ENCODE measurements around the gene COG1.

COG1 gene

DNA sequence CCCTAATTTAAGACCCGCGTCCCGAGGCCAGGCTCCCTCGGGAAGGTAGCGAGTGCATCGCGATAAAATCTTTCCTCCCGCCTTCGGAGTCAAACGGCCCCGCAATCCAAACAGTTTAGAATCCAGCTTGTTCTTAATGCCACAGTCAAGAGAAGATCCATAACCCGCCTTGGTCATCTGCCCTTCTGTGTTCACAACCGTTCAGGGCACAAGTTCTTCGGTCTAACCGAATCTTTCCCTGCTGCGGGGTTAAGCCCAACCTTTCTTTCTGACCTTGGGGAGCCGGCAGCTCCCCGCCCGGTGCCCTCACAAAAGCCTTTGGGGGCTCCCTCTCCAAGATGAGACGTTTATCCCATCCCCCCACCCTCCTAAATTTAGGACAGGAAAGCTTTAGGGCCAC, 38.5 kb downstream of the COG1 start:
- peak; percentile 41 to 43 for DNase-seq (ENCODE audit: low read depth in 1 of 2, low spot score in 1 of 2)
- no peak for TF ChIP-seq JUND (IDR thresholded peaks at IDR 0.05; ENCODE audit: low read depth)
- in situ Hi-C loops (cut with HindIII; ENCODE audit: low pct_unique_long_range_greater_than_20kb, low sequenced_read_pairs), result no loop called here

GRCh38 chr17:73231841-73232586, 39.2 kb downstream of the COG1 start:
- DNase-seq (ENCODE audit: low read depth in 1 of 2, low spot score in 1 of 2), result peak; percentile 96 to 97
- in situ Hi-C loops (cut with HindIII; ENCODE audit: low pct_unique_long_range_greater_than_20kb, low sequenced_read_pairs), result no loop called here
- TF ChIP-seq JUND (IDR thresholded peaks at IDR 0.05; ENCODE audit: low read depth), result no peak

DNA sequence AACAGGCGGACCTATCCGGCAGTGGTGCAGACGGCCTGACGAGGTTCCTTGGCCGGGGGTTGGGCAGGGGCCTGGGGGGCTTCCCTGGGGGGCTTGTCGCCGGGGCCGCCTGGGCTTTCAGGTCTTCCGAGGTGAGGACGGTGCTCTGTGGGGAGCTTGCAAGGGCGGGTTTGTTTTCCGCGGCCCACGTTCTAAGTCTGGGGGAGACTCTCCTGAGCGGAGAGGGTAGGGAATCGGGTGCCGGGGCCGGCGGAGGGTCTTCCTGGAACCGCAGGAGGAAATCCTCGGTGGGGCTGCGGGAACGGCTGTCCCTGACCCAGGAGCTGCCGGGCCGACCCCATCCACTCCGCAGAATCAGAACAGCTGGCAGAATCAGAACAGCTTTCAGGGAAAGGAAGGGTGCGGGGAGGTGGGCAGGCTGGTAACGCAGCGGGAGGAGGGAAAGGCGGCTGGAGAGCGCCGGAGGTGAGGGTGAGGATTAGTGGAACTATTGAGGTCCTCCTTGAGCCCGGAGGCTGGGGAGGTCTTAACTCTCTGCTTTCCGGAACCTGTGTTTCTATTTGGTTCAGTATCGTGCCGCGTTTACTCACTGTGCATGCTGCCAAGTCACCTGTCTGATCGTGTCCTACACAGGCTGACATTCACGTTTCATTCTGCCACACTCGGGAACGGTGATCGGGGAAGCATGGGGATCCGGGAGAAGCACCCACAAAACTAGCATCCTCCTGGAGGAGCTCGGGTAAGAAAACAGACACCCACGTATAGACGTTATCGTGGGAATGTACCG, 39.9 kb downstream of the COG1 start:
- peak; percentile 56 to 73 for DNase-seq (ENCODE audit: low read depth in 1 of 2, low spot score in 1 of 2)

GRCh38 chr17:73234736-73235135, 41.9 kb downstream of the COG1 start:
- no peak for TF ChIP-seq JUND (IDR thresholded peaks at IDR 0.05; ENCODE audit: low read depth)
- in situ Hi-C loops (cut with HindIII; ENCODE audit: low pct_unique_long_range_greater_than_20kb, low sequenced_read_pairs), result no loop called here
- no peak for DNase-seq (ENCODE audit: low read depth in 1 of 2, low spot score in 1 of 2)

More for the DNA sequence above, 39.9 kb downstream of the COG1 start:
- TF ChIP-seq JUND (IDR thresholded peaks at IDR 0.05; ENCODE audit: low read depth), result no peak
- in situ Hi-C loops (cut with HindIII; ENCODE audit: low pct_unique_long_range_greater_than_20kb, low sequenced_read_pairs), result no loop called here

DNA sequence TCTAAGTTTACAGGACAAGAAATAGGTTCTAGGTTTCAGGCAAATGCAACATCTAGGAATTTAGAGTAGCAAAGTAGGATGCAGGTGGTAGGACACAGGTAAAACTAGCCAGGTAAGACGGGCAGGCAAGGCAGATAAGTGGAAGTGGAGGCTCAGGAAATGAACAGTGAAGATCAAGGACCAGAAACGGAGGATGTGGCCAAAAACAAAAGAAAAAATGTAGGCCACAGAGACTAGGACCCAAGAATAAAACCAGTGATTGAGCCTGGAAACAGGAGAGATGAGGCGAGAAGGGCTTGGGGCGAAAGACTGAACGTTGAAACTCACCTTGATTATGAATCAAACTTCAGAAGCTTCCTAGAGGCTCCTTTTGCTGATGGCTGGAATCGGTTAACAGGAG, 44.9 kb downstream of the COG1 start:
- in situ Hi-C loops (cut with HindIII; ENCODE audit: low pct_unique_long_range_greater_than_20kb, low sequenced_read_pairs), result no loop called here
- TF ChIP-seq JUND (IDR thresholded peaks at IDR 0.05; ENCODE audit: low read depth), result no peak
- no peak for DNase-seq (ENCODE audit: low read depth in 1 of 2, low spot score in 1 of 2)

DNA sequence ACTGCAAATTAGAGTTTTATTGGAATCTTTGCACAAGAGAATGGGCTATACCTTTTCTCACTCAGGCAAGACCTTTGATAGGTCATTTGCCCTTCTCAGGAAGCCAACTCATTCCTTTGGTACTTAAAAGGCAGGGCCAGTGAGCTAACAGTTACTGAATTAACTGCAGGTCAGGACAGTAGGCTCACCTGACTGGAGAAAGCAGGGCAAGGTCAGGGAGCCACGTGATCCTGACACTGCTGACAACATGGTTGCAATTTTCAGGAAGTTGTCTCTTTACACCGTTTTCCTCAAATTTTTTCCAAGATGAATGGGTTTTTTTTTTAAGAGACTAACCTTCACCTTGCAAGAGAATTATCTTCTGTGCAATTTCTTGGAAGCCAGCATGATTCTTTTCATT, 47.7 kb downstream of the COG1 start:
- no peak for TF ChIP-seq JUND (IDR thresholded peaks at IDR 0.05; ENCODE audit: low read depth)
- DNase-seq (ENCODE audit: low read depth in 1 of 2, low spot score in 1 of 2), result no peak
- in situ Hi-C loops (cut with HindIII; ENCODE audit: low pct_unique_long_range_greater_than_20kb, low sequenced_read_pairs), result no loop called here

- in situ Hi-C loops (cut with HindIII; ENCODE audit: low pct_unique_long_range_greater_than_20kb, low sequenced_read_pairs), result no loop called here
- DNase-seq (ENCODE audit: low read depth in 1 of 2, low spot score in 1 of 2), result peak in 1 of 2 experiments; percentile 53
- TF ChIP-seq JUND (IDR thresholded peaks at IDR 0.05; ENCODE audit: low read depth), result no peak
These were observed 54.9 kb downstream of the COG1 start for GRCh38 chr17:73247726-73248125.

DNA sequence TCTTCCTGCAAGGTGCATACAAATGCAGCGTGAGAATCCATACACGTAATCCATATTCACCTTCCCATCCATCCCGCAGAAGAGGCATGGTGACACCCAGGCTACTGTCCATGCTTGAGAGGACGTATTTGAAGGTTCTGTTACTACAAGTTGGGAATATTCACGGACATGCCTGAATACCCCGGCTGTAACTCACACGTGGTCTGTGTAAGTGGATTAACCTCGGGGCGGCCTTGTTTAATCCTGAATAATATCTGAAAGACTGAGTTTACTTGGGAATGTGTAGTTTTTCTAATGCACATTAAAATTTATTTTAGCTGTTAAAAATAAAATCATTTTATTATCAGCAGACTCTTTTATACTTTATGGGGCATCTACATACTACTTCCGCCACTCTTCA, 55.7 kb downstream of the COG1 start:
- DNase-seq (ENCODE audit: low read depth in 1 of 2, low spot score in 1 of 2), result no peak
- TF ChIP-seq JUND (IDR thresholded peaks at IDR 0.05; ENCODE audit: low read depth), result no peak
- in situ Hi-C loops (cut with HindIII; ENCODE audit: low pct_unique_long_range_greater_than_20kb, low sequenced_read_pairs), result no loop called here

DNA sequence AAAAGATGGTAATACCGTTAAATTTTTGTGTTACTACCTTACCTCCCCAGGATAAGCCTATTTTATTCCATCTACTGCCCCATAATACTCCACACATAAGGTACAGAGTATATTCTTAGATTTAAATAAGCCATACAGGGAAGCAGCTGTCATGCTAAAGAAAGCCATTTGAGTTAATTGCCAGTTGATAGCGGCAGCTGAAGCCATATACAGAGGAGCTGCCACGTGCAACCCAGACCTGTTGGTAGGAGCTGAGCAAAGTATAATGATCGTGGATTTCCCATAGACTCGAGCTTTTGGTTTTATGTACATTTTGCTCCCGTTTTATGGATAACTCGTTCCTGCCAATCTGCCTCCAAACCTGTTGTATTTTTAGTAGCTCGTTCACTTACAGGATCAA, 56.8 kb downstream of the COG1 start:
- TF ChIP-seq JUND (IDR thresholded peaks at IDR 0.05; ENCODE audit: low read depth), result no peak

DNA sequence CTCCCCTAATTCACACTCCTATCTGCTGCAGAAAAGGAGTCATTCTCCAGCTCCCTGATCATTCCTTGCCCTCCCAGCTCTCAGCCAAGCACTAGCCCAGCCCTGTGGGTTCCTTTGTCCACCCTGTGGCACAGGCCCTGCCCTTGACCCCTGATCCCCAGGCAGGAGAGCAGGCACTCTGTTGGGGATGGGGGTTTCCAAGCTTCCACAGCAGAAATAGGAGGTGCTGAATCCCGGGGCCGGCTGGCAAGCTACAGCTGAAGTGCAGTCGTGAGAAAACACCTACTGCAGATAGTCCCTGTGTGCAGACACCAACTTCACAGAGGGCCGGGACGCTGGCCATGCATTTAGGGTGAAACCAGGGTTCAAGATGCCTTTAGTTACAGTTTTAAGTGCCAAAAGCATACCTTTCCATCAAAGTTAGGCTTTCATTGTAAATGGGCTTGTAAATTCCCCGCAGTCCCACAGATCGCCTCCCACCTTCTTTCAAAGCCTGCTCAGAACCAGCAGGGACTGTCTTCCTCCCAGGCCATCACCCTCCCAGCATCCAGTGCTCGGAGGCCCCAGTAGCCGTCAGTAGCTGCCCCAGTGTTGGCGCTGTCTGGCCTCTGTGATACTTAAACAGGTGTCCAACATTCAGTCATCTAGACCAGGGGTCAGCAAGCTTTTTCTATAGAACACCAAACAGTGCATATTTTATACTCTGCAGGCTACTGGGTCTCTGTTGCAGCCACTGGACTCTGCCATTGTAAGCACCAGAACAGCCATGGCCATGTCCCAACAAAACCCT, 58.2 kb downstream of the COG1 start:
- in situ Hi-C loops (cut with HindIII; ENCODE audit: low pct_unique_long_range_greater_than_20kb, low sequenced_read_pairs), result no loop called here
- no peak for DNase-seq (ENCODE audit: low read depth in 1 of 2, low spot score in 1 of 2)
- TF ChIP-seq JUND (IDR thresholded peaks at IDR 0.05; ENCODE audit: low read depth), result no peak

More for the DNA sequence above, 56.8 kb downstream of the COG1 start:
- no peak for DNase-seq (ENCODE audit: low read depth in 1 of 2, low spot score in 1 of 2)
- in situ Hi-C loops (cut with HindIII; ENCODE audit: low pct_unique_long_range_greater_than_20kb, low sequenced_read_pairs), result no loop called here

DNA sequence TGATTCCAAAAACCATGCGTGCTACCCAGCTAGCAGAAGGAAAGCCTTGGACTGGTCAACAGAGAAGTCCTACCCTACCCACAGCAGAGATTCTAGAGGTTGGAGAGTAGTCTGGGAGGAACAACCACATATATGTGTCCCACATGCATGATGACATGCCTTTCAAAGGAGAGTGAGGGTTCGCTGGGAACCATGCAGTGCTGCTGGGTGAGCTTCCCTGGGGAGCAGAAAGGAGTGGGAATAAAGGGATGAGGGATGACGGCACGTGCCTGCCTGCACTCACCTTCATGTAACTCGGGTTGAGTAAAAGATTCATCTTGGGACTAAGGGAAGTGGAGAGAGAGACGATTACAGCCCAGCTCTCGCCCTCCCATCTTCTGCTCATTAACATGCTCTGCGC, 59.0 kb downstream of the COG1 start:
- TF ChIP-seq JUND (IDR thresholded peaks at IDR 0.05; ENCODE audit: low read depth), result no peak
- in situ Hi-C loops (cut with HindIII; ENCODE audit: low pct_unique_long_range_greater_than_20kb, low sequenced_read_pairs), result no loop called here
- no peak for DNase-seq (ENCODE audit: low read depth in 1 of 2, low spot score in 1 of 2)

- in situ Hi-C loops (cut with HindIII; ENCODE audit: low pct_unique_long_range_greater_than_20kb, low sequenced_read_pairs), result no loop called here
- no peak for TF ChIP-seq JUND (IDR thresholded peaks at IDR 0.05; ENCODE audit: low read depth)
These were observed 62.9 kb downstream of the COG1 start for GRCh38 chr17:73255671-73256181.

More at GRCh38 chr17:73255671-73256181, 62.9 kb downstream of the COG1 start:
- DNase-seq (ENCODE audit: low read depth in 1 of 2, low spot score in 1 of 2), result peak in 1 of 2 experiments; percentile 51
